Uterus (tissue), 2 donors: ENCODE measurements around the gene FES.

Experiments used
- CTCF ChIP-seq, 4 experiments: fragments of 200-600 bp in 2 of 4; fragments of 450-650 bp in 2 of 4; sonication (generic) in 2 of 4; IDR thresholded peaks; one replicate each; pipeline ENCODE4 v1.5.1; 2016 to 2019; ENCODE audit warnings: antibody characterized with exemption in 4 of 4, mild to moderate bottlenecking in 2 of 4, moderate library complexity in 1 of 4
- POLR2A ChIP-seq, 2 donors: fragments of 450-650 bp; IDR thresholded peaks; one replicate each; pipeline ENCODE4 v1.6.1; 2016; ENCODE audit warnings: antibody characterized with exemption in 2 of 2, mild to moderate bottlenecking in 1 of 2, moderate library complexity in 1 of 2

- TF ChIP-seq CTCF (IDR thresholded peaks at IDR 0.05) (no peak), POLR2A (IDR thresholded peaks at IDR 0.05) (no peak)
These were observed 31.0 kb downstream of the FES start for GRCh38 chr15:90915216-90915807.
